Measurements from ENCODE around the gene ARID1B. TPM values are rescaled to one million over a fixed set of nuclear protein-coding genes. Genes with fewer than 3 reads are reported as not detected.

ARID1B gene
- total RNA-seq, 1 experiment from 2014 or later: 24.2 TPM

DNA sequence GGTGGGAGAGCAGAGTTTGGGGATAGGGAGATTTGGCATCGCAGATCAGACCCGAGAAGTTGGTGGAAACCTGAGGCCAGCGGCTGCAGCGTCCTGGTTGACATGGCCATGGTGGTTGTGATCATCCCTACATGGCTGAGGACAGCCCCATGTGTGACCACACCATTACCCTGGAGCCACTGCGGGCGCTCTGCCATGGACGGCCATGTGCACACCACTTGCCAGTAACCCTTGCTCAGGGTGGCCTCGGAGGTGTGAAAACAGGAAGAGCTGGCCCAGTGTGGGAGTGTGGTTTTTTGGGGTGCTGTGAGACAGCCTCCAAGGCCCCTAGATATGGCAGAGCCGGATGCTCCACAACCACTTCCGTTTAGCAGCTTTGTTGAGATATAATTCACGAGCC lies 481.7 kb downstream of the ARID1B start:
- DNase-seq: no peak
- Histone ChIP-seq H3K27ac (ENCODE audit: low read length) (no peak overlapping the region), H2AFZ (ENCODE audit: low read length) (no peak overlapping the region), H3K4me1 (ENCODE audit: insufficient read depth, low read length) (no peaks in the 10 kb centered on the region), H3K9me2 (replicated peaks; ENCODE audit: low read length) (no peaks in the 10 kb centered on the region), H4K20me1 (ENCODE audit: low read length) (no peaks in the 10 kb centered on the region), H3K9me3 (ENCODE audit: low read length) (no peaks in the 10 kb centered on the region), H3K9ac (ENCODE audit: low read length) (no peak overlapping the region), H3K27me3 (ENCODE audit: low read length) (no peaks in the 10 kb centered on the region), H3K36me3 (ENCODE audit: low read depth, low read length) (no peaks in the 10 kb centered on the region), H3K4me3 (ENCODE audit: low read length) (no peak overlapping the region), H3K4me2 (ENCODE audit: low read length) (no peak overlapping the region), H3F3A (ENCODE audit: low read length, unreplicated experiment) (no peaks in the 10 kb centered on the region), H3K79me2 (ENCODE audit: low read length) (no peaks in the 10 kb centered on the region)
- intact Hi-C loops (cut with micrococcal nuclease): no loop called here
- ChIA-PET POLR2A (ENCODE audit: unreplicated experiment) (no interaction called here), CTCF (no interaction called here)
- TF ChIP-seq EZH2phosphoT487 (IDR thresholded peaks at IDR 0.05; ENCODE audit: borderline replicate concordance, low read length) (no peak), EZH2 (IDR thresholded peaks at IDR 0.05; ENCODE audit: low read length, unreplicated experiment) (no peak)
- TF ChIP-seq, protein P1, sequence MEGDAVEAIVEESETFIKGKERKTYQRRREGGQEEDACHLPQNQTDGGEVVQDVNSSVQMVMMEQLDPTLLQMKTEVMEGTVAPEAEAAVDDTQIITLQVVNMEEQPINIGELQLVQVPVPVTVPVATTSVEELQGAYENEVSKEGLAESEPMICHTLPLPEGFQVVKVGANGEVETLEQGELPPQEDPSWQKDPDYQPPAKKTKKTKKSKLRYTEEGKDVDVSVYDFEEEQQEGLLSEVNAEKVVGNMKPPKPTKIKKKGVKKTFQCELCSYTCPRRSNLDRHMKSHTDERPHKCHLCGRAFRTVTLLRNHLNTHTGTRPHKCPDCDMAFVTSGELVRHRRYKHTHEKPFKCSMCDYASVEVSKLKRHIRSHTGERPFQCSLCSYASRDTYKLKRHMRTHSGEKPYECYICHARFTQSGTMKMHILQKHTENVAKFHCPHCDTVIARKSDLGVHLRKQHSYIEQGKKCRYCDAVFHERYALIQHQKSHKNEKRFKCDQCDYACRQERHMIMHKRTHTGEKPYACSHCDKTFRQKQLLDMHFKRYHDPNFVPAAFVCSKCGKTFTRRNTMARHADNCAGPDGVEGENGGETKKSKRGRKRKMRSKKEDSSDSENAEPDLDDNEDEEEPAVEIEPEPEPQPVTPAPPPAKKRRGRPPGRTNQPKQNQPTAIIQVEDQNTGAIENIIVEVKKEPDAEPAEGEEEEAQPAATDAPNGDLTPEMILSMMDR (conservative IDR thresholded peaks at IDR 0.05; ENCODE audit: low read depth, low read length): no peak
- no peak for ATAC-seq
- BruUV-seq (replicated peaks): no TSS peak

DNA sequence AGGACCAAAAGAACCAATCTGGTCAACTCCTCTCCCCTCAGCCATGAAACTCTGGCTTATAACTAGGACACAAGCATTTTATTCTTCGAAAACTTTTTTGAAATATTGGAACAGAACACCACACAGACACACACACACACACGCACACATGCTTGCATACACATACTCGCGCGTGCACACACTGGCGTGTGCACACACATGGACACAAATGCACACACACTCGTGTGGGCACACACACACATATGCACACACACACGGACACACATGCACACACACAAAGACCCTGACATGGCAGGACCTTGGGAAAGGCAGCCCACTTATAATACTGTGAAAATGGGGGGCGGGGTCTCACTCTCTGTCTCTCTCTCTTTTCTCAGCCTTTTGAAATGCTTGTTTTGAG lies 482.3 kb downstream of the ARID1B start:
- Histone ChIP-seq H3K4me2 (ENCODE audit: low read length) (no peak overlapping the region), H3K9me2 (replicated peaks; ENCODE audit: low read length) (no peaks in the 10 kb centered on the region), H3K9me3 (ENCODE audit: low read length) (no peaks in the 10 kb centered on the region), H4K20me1 (ENCODE audit: low read length) (no peaks in the 10 kb centered on the region), H3K9ac (ENCODE audit: low read length) (no peak overlapping the region), H3K36me3 (ENCODE audit: low read depth, low read length) (no peaks in the 10 kb centered on the region), H3K4me1 (ENCODE audit: insufficient read depth, low read length) (no peaks in the 10 kb centered on the region), H3K27ac (ENCODE audit: low read length) (no peak overlapping the region), H3K4me3 (ENCODE audit: low read length) (no peak overlapping the region), H3K27me3 (ENCODE audit: low read length) (no peaks in the 10 kb centered on the region), H3K79me2 (ENCODE audit: low read length) (no peaks in the 10 kb centered on the region), H2AFZ (ENCODE audit: low read length) (no peak overlapping the region), H3F3A (ENCODE audit: low read length, unreplicated experiment) (no peaks in the 10 kb centered on the region)
- DNase-seq (no peak), ATAC-seq (no peak)
- POLR2A ChIA-PET (ENCODE audit: unreplicated experiment): no interaction called here
- TF ChIP-seq EZH2phosphoT487 (IDR thresholded peaks at IDR 0.05; ENCODE audit: borderline replicate concordance, low read length) (no peak), EZH2 (IDR thresholded peaks at IDR 0.05; ENCODE audit: low read length, unreplicated experiment) (no peak)
- TF ChIP-seq, protein P1 (conservative IDR thresholded peaks at IDR 0.05; ENCODE audit: low read depth, low read length): no peak
- intact Hi-C loops (cut with micrococcal nuclease): no loop called here
- CTCF ChIA-PET: no interaction called here
- no TSS peak for BruUV-seq (replicated peaks)

Small RNA genes within 50 kb of the gene (microRNA-seq; reads per million reads assigned to microRNA genes)
- 0.75 reads per million for gene MIR4466 (ENCODE audit: unreplicated experiment)
